HEK293 (cell line): ENCODE results near the gene SAFB.

Source experiments
- CTCF ChIA-PET: fragments of 350-600 bp; formaldehyde crosslinking; extraction: SDS; loops from one replicate; lab custom pipeline; 2021; ENCODE audit warnings: antibody characterized with exemption; lab: Yijun Ruan, JAX
- POLR2A ChIA-PET: fragments of 300-600 bp; formaldehyde crosslinking; extraction: SDS; loops from one replicate; lab custom pipeline; 2020; ENCODE audit warnings: antibody characterized with exemption, inconsistent platforms; lab: Yijun Ruan, JAX
- H3K27ac ChIP-seq: fragments of 200-500 bp; sonication (Bioruptor generic); 2 replicates; pipeline ENCODE4 v1.5.1; 2014; ENCODE audit warnings: low read depth, low read length, control low read depth, inconsistent platforms; ENCODE audit errors: extremely low read depth
- H3K36me3 ChIP-seq, 2 experiments: fragments of 200-500 bp in 1 of 2; sonication (Bioruptor generic) in 1 of 2; 1 replicate in 1 of 2; 2 replicates in 1 of 2; pipeline ENCODE4 v1.5.1; 2014 to 2017; ENCODE audit warnings: inconsistent platforms in 2 of 2, low read length in 2 of 2; ENCODE audit not compliant: control insufficient read depth in 2 of 2, insufficient read depth in 1 of 2
- H3K4me1 ChIP-seq: fragments of 200-500 bp; sonication (Bioruptor generic); 2 replicates; pipeline ENCODE4 v1.5.1; 2014; ENCODE audit warnings: mild to moderate bottlenecking, low read length, inconsistent platforms; ENCODE audit not compliant: control insufficient read depth, insufficient read depth
- H3K4me3 ChIP-seq: 2 replicates; pipeline ENCODE4 v1.5.1; 2011; ENCODE audit warnings: low read depth, mild to moderate bottlenecking, control low read depth, low read length, moderate library complexity
- H3K9me3 ChIP-seq: fragments of 200-500 bp; sonication (Bioruptor generic); 2 replicates; pipeline ENCODE4 v1.5.1; 2014; ENCODE audit warnings: low read depth, low read length, inconsistent platforms; ENCODE audit not compliant: control insufficient read depth, insufficient read depth
- MZF1 ChIP-seq: fragments of 450-650 bp; formaldehyde crosslinking; IDR thresholded peaks from 2 replicates; pipeline ENCODE4 v1.5.1; 2017; ENCODE audit warnings: missing biosample characterization, missing genetic modification characterization, borderline replicate concordance
- PRDM10 ChIP-seq: fragments of 450-650 bp; formaldehyde crosslinking; IDR thresholded peaks from 2 replicates; pipeline ENCODE4 v1.5.1; 2016; ENCODE audit warnings: missing biosample characterization, missing genetic modification characterization
- SCRT2 ChIP-seq: fragments of 450-650 bp; formaldehyde crosslinking; IDR thresholded peaks from 2 replicates; pipeline ENCODE4 v1.5.1; 2016; ENCODE audit warnings: missing biosample characterization, missing genetic modification characterization
- ZNF148 ChIP-seq: fragments of 450-650 bp; formaldehyde crosslinking; IDR thresholded peaks from 2 replicates; pipeline ENCODE4 v1.5.0; 2017; ENCODE audit warnings: missing biosample characterization, missing genetic modification characterization, borderline replicate concordance
- ZNF366 ChIP-seq: fragments of 450-650 bp; formaldehyde crosslinking; conservative IDR thresholded peaks from 2 replicates; pipeline ENCODE4 v1.5.1; 2016; ENCODE audit warnings: missing biosample characterization, missing genetic modification characterization
- ZNF600 ChIP-seq: fragments of 450-650 bp; formaldehyde crosslinking; IDR thresholded peaks from 2 replicates; pipeline ENCODE4 v1.5.1; 2016; ENCODE audit warnings: missing biosample characterization, missing genetic modification characterization
- ZNF664 ChIP-seq: fragments of 450-650 bp; formaldehyde crosslinking; IDR thresholded peaks from 2 replicates; pipeline ENCODE4 v1.5.1; 2016; ENCODE audit warnings: missing biosample characterization, missing genetic modification characterization
- ZNF704 ChIP-seq: fragments of 450-650 bp; formaldehyde crosslinking; IDR thresholded peaks from 2 replicates; pipeline ENCODE4 v1.5.1; 2016; ENCODE audit warnings: missing biosample characterization, missing genetic modification characterization

SAFB gene

GRCh38 chr19:5669212-5669611 is 46.3 kb downstream of the SAFB start:
- ChIA-PET CTCF (interaction anchor here (1.6 kb wide), 1 partner anchor 20 kb away, joined by 3 read pairs; no protein-coding TSS in a partner anchor), POLR2A (interaction anchor here (1.2 kb wide), 1 partner anchor 47 kb away, joined by 3 read pairs; the partner anchor contains the start of genes SAFB and SAFB2)
- TF ChIP-seq ZNF600 (tag by site-specific recombination) (peak; percentile 31), ZNF148 (tag by site-specific recombination) (no peak)

GRCh38 chr19:5671600-5671999 is 48.7 kb downstream of the SAFB start:
- Histone ChIP-seq H3K36me3 (peaks cover 14 to 44% of the 10 kb centered on the region in 2 experiments), H3K27ac (no peak overlapping the region), H3K9me3 (no peaks in the 10 kb centered on the region), H3K4me3 (no peak overlapping the region)
- POLR2A ChIA-PET: interaction anchor here (1.6 kb wide), 1 partner anchor 49 kb away, joined by 4 read pairs; the partner anchor contains the start of genes SAFB and SAFB2
- 0 out of 2 replicates have a peak, but pooled peaks have one; percentile 41 for TF ChIP-seq SCRT2 (tag by site-specific recombination)
- no peak for TF ChIP-seq ZNF704 (tag by site-specific recombination)
- no peak for TF ChIP-seq ZNF366 (tag by site-specific recombination)
- no peak for TF ChIP-seq MZF1 (tag by site-specific recombination)
- TF ChIP-seq, all 188 proteins: peak for 1
- CTCF ChIA-PET: no interaction called here
- H3K4me1 ChIP-seq: no peaks in the 10 kb centered on the region

More at GRCh38 chr19:5669212-5669611, 46.3 kb downstream of the SAFB start:
- H3K4me3 ChIP-seq: no peak overlapping the region
- no peaks in the 10 kb centered on the region for H3K4me1 ChIP-seq
- no peak overlapping the region for H3K27ac ChIP-seq
- H3K36me3 ChIP-seq: peaks cover 22 to 68% of the 10 kb centered on the region in 2 experiments
- H3K9me3 ChIP-seq: no peaks in the 10 kb centered on the region

- POLR2A ChIA-PET: no interaction called here
- Histone ChIP-seq H3K9me3 (no peaks in the 10 kb centered on the region), H3K27ac (no peak overlapping the region), H3K4me3 (no peak overlapping the region), H3K4me1 (no peaks in the 10 kb centered on the region), H3K36me3 (peaks cover 9 to 34% of the 10 kb centered on the region in 2 experiments; a peak in 2 of 3 replicates)
- TF ChIP-seq ZNF600 (tag by site-specific recombination) (no peak), ZNF664 (tag by site-specific recombination) (0 out of 2 replicates have a peak, but pooled peaks have one; percentile 24), PRDM10 (peak; percentile 49; the same call in 1 of the 2 replicates)
- CTCF ChIA-PET: no interaction called here
Measured at GRCh38 chr19:5672708-5673459, 50.0 kb downstream of the SAFB start.
